ACC112 (cell line): ENCODE measurements around the gene RPL22L1.
"Not testable (repeated sequence)": the region's sequence is repeated elsewhere in the genome, so short reads cannot be mapped to it uniquely, and the experiment has no call there.

ENCODE experiments used
- H2AFZ ChIP-seq: fragments of 200-600 bp; sonication (generic); one replicate; pipeline ENCODE4 v1.6.0; 2017; ENCODE audit warnings: antibody characterized with exemption, low read length; ENCODE audit not compliant: unreplicated experiment
- H3K27ac ChIP-seq: fragments of 200-600 bp; sonication (generic); 2 replicates; pipeline ENCODE4 v1.5.1; 2014; ENCODE audit warnings: low read depth, mild to moderate bottlenecking, antibody characterized with exemption, low read length, moderate library complexity
- H3K27me3 ChIP-seq: fragments of 200-600 bp; sonication (generic); 2 replicates; pipeline ENCODE4 v1.6.1; 2014; ENCODE audit warnings: mild to moderate bottlenecking, antibody characterized with exemption, low read length, moderate library complexity, mixed read lengths; ENCODE audit not compliant: insufficient read depth
- H3K36me3 ChIP-seq: fragments of 200-600 bp; sonication (generic); 2 replicates; pipeline ENCODE4 v1.6.1; 2016; ENCODE audit warnings: mild to moderate bottlenecking, antibody characterized with exemption, low read length, moderate library complexity, mixed read lengths; ENCODE audit not compliant: insufficient read depth
- H3K4me1 ChIP-seq: fragments of 200-600 bp; sonication (generic); one replicate; pipeline ENCODE4 v1.6.1; 2016; ENCODE audit warnings: low read length, mixed read lengths; ENCODE audit not compliant: insufficient read depth, unreplicated experiment, control insufficient read depth
- H3K4me3 ChIP-seq: fragments of 200-600 bp; sonication (generic); 2 replicates; pipeline ENCODE4 v1.5.1; 2014; ENCODE audit warnings: mild to moderate bottlenecking, low read depth, low read length
- H3K79me2 ChIP-seq: fragments of 200-600 bp; sonication (generic); one replicate; pipeline ENCODE4 v1.6.0; 2016; ENCODE audit warnings: low read length; ENCODE audit not compliant: control insufficient read depth, unreplicated experiment, insufficient read depth

Gene RPL22L1

GRCh38 chr3:170905862-170906261 is 35.9 kb upstream of the RPL22L1 start:
- no peak overlapping the region for H3K27ac ChIP-seq
- H3K4me3 ChIP-seq = peak overlapping the region; percentile 91
- no peak overlapping the region for H2AFZ ChIP-seq
- peaks cover 33% of the 10 kb centered on the region for H3K4me1 ChIP-seq
- peaks cover 30% of the 10 kb centered on the region for H3K79me2 ChIP-seq
- H3K36me3 ChIP-seq = peaks cover 8% of the 10 kb centered on the region
- no peaks in the 10 kb centered on the region for H3K27me3 ChIP-seq

- Histone ChIP-seq H3K4me1 (peaks cover 21% of the 10 kb centered on the region), H2AFZ (no peak overlapping the region), H3K27me3 (no peaks in the 10 kb centered on the region), H3K36me3 (peaks cover 10% of the 10 kb centered on the region), H3K27ac (no peak overlapping the region), H3K79me2 (peaks cover 30% of the 10 kb centered on the region), H3K4me3 (no peak overlapping the region)
Observed at GRCh38 chr3:170903123-170903522, 33.1 kb upstream of the RPL22L1 start.

GRCh38 chr3:170899455-170899854 is 29.5 kb upstream of the RPL22L1 start:
- Histone ChIP-seq H3K79me2 (peaks cover under 1% of the 10 kb centered on the region), H3K4me1 (no peaks in the 10 kb centered on the region), H3K27me3 (no peaks in the 10 kb centered on the region), H3K27ac (no peak overlapping the region), H2AFZ (no peak overlapping the region), H3K36me3 (peaks cover 11% of the 10 kb centered on the region; the same call in 1 of the 2 replicates), H3K4me3 (no peak overlapping the region)

- H3K4me1 ChIP-seq = no peaks in the 10 kb centered on the region
- no peak overlapping the region for H3K27ac ChIP-seq
- H3K4me3 ChIP-seq = no peak overlapping the region
- H3K79me2 ChIP-seq = no peaks in the 10 kb centered on the region
- no peak overlapping the region for H2AFZ ChIP-seq
- H3K27me3 ChIP-seq = no peaks in the 10 kb centered on the region
- H3K36me3 ChIP-seq = peaks cover 11% of the 10 kb centered on the region; the same call in 1 of the 2 replicates
Observed at GRCh38 chr3:170897978-170898377, 28.0 kb upstream of the RPL22L1 start.

- not testable (repeated sequence) for H3K79me2 ChIP-seq, H3K27me3 ChIP-seq, H3K27ac ChIP-seq, H3K4me1 ChIP-seq, H3K4me3 ChIP-seq, H2AFZ ChIP-seq
- peaks cover 17% of the 10 kb centered on the region; the same call in 1 of the 2 replicates for H3K36me3 ChIP-seq
Observed at GRCh38 chr3:170897199-170897598, 27.2 kb upstream of the RPL22L1 start.

- Histone ChIP-seq H3K4me1 (no peaks in the 10 kb centered on the region), H3K27me3 (no peaks in the 10 kb centered on the region), H2AFZ (no peak overlapping the region), H3K36me3 (peaks cover 17% of the 10 kb centered on the region; the same call in 1 of the 2 replicates), H3K79me2 (no peaks in the 10 kb centered on the region), H3K4me3 (no peak overlapping the region), H3K27ac (no peak overlapping the region)
Observed at GRCh38 chr3:170896781-170897180, 26.8 kb upstream of the RPL22L1 start.

- not testable (repeated sequence) for H3K4me1 ChIP-seq, H2AFZ ChIP-seq, H3K27ac ChIP-seq, H3K4me3 ChIP-seq, H3K27me3 ChIP-seq, H3K79me2 ChIP-seq
- peaks cover 21% of the 10 kb centered on the region; the same call in 1 of the 2 replicates for H3K36me3 ChIP-seq
Observed at GRCh38 chr3:170896333-170896732, 26.3 kb upstream of the RPL22L1 start.

- Histone ChIP-seq H2AFZ (no peak overlapping the region), H3K4me1 (no peaks in the 10 kb centered on the region), H3K36me3 (peaks cover 23% of the 10 kb centered on the region; the same call in 1 of the 2 replicates), H3K4me3 (no peak overlapping the region), H3K27ac (no peak overlapping the region), H3K27me3 (no peaks in the 10 kb centered on the region), H3K79me2 (no peaks in the 10 kb centered on the region)
Observed at GRCh38 chr3:170893895-170894294, 23.9 kb upstream of the RPL22L1 start.

GRCh38 chr3:170889630-170890029 is 19.6 kb upstream of the RPL22L1 start:
- H3K4me3 ChIP-seq = no peak overlapping the region
- H2AFZ ChIP-seq = no peak overlapping the region
- no peak overlapping the region for H3K27ac ChIP-seq
- H3K4me1 ChIP-seq = no peaks in the 10 kb centered on the region
- H3K36me3 ChIP-seq = peaks cover 19% of the 10 kb centered on the region; the same call in 1 of the 2 replicates
- no peaks in the 10 kb centered on the region for H3K79me2 ChIP-seq
- no peaks in the 10 kb centered on the region for H3K27me3 ChIP-seq

GRCh38 chr3:170889132-170889531 is 19.1 kb upstream of the RPL22L1 start:
- H3K4me1 ChIP-seq = no peaks in the 10 kb centered on the region
- H3K27me3 ChIP-seq = no peaks in the 10 kb centered on the region
- H3K4me3 ChIP-seq = no peak overlapping the region
- H3K27ac ChIP-seq = no peak overlapping the region
- peaks cover 18% of the 10 kb centered on the region; the same call in 1 of the 2 replicates for H3K36me3 ChIP-seq
- H3K79me2 ChIP-seq = no peaks in the 10 kb centered on the region
- H2AFZ ChIP-seq = no peak overlapping the region

- not testable (repeated sequence) for H3K27ac ChIP-seq, H3K4me3 ChIP-seq, H3K79me2 ChIP-seq, H2AFZ ChIP-seq, H3K36me3 ChIP-seq, H3K4me1 ChIP-seq, H3K27me3 ChIP-seq
Observed at GRCh38 chr3:170884109-170884930, 14.3 kb upstream of the RPL22L1 start.
